Esophagus muscularis mucosa (tissue), 4 donors: ENCODE measurements around the gene HSD3B1. TPM values are rescaled to one million over a fixed set of nuclear protein-coding genes. Genes with fewer than 3 reads are reported as not detected.

Experiments
- DNase-seq: peaks from one replicate; pipeline ENCODE4 v3.0.0-alpha.2; 2017; ENCODE audit errors: extremely low spot score
- H3K27ac ChIP-seq, 4 donors: fragments of 200-600 bp; sonication (generic); replicated peaks in 1 of 4; 1 replicate in 3 of 4; 2 replicates in 1 of 4; pipeline ENCODE4 v1.5.1; 2016 to 2019; ENCODE audit warnings: mild to moderate bottlenecking in 1 of 4
- H3K27me3 ChIP-seq, 4 donors: fragments of 200-600 bp; sonication (generic); one replicate each; pipeline versions ENCODE4 v1.5.1 to v1.6.0; 2016 to 2019
- H3K36me3 ChIP-seq, 4 donors: fragments of 200-600 bp; sonication (generic); one replicate each; pipeline ENCODE4 v1.5.1; 2016 to 2019
- H3K4me1 ChIP-seq, 4 donors: fragments of 200-600 bp; sonication (generic); one replicate each; pipeline ENCODE4 v1.5.1; 2016 to 2019
- H3K4me3 ChIP-seq, 4 donors: fragments of 200-600 bp; sonication (generic); 1 replicate in 2 of 4; 2 replicates in 2 of 4; pipeline ENCODE4 v1.5.1; 2016 to 2019; ENCODE audit warnings: mild to moderate bottlenecking in 4 of 4, moderate library complexity in 1 of 4
- H3K9me3 ChIP-seq, 4 donors: fragments of 200-600 bp; sonication (generic); 1 replicate in 3 of 4; 2 replicates in 1 of 4; pipeline ENCODE4 v1.5.1; 2016 to 2019
- EP300 ChIP-seq: sonication (generic); formaldehyde crosslinking; IDR thresholded peaks from one replicate; pipeline ENCODE4 v1.6.1; 2017; ENCODE audit warnings: antibody characterized with exemption
- POLR2A ChIP-seq: fragments of 450-650 bp; IDR thresholded peaks from one replicate; pipeline ENCODE4 v1.6.1; 2017; ENCODE audit warnings: antibody characterized with exemption, moderate library complexity, mild to moderate bottlenecking, low read depth
- POLR2AphosphoS5 ChIP-seq, 2 donors: sonication (generic); formaldehyde crosslinking; IDR thresholded peaks; one replicate each; pipeline ENCODE4 v1.6.1; 2017; ENCODE audit warnings: antibody characterized with exemption in 2 of 2
- WGBS: methylation state at CpG from one replicate; pipeline ENCODE4 v1.1.5; 2018; 5-methylcytosine and 5-hydroxymethylcytosine counted together
- intact Hi-C: fragments of 100-400 bp; cut with DNase I; formaldehyde crosslinking; loops from one replicate; pipeline ENCODE4 v1.15.1; 2023
- total RNA-seq, 4 donors: library from RNA; depleted of rRNA; stranded (reverse); fragments of >200 nt; gene quantifications; one replicate each; pipeline versions ENCODE4 v1.1.0 to v1.2.1, GENCODE V29; 2016
- TF ChIP-seq, protein P1 (sequence below), 3 experiments: fragments of 200-600 bp in 2 of 3; fragments of 450-650 bp in 1 of 3; sonication (generic) in 2 of 3; IDR thresholded peaks; one replicate each; pipeline ENCODE4 v1.5.1; 2017 to 2019; ENCODE audit warnings: antibody characterized with exemption in 3 of 3, mild to moderate bottlenecking in 2 of 3, moderate library complexity in 1 of 3

Gene HSD3B1
- total RNA-seq, 4 donors from 2014 or later = not detected

GRCh38 chr1:119531606-119532323, 24.8 kb downstream of the HSD3B1 start:
- Histone ChIP-seq H3K9me3 (peaks cover 0 to 10% (median 5%) of the 10 kb centered on the region in 4 donors), H3K27me3 (no peaks in the 10 kb centered on the region), H3K27ac (no peak overlapping the region), H3K36me3 (no peaks in the 10 kb centered on the region), H3K4me3 (no peak overlapping the region), H3K4me1 (no peaks in the 10 kb centered on the region)
- TF ChIP-seq POLR2A (no peak), POLR2AphosphoS5 (IDR thresholded peaks at IDR 0.05) (no peak), EP300 (no peak)
- TF ChIP-seq, protein P1, sequence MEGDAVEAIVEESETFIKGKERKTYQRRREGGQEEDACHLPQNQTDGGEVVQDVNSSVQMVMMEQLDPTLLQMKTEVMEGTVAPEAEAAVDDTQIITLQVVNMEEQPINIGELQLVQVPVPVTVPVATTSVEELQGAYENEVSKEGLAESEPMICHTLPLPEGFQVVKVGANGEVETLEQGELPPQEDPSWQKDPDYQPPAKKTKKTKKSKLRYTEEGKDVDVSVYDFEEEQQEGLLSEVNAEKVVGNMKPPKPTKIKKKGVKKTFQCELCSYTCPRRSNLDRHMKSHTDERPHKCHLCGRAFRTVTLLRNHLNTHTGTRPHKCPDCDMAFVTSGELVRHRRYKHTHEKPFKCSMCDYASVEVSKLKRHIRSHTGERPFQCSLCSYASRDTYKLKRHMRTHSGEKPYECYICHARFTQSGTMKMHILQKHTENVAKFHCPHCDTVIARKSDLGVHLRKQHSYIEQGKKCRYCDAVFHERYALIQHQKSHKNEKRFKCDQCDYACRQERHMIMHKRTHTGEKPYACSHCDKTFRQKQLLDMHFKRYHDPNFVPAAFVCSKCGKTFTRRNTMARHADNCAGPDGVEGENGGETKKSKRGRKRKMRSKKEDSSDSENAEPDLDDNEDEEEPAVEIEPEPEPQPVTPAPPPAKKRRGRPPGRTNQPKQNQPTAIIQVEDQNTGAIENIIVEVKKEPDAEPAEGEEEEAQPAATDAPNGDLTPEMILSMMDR (IDR thresholded peaks at IDR 0.05) = no peak
- intact Hi-C loops = no loop called here
- 83% methylated on average over 2 of the region's 2 CpGs for WGBS
- DNase-seq = no peak

GRCh38 chr1:119532324-119532910, 25.4 kb downstream of the HSD3B1 start:
- Histone ChIP-seq H3K9me3 (peaks cover 0 to 10% (median 4%) of the 10 kb centered on the region in 4 donors), H3K4me1 (no peaks in the 10 kb centered on the region), H3K36me3 (no peaks in the 10 kb centered on the region), H3K27ac (no peak overlapping the region), H3K4me3 (no peak overlapping the region), H3K27me3 (no peaks in the 10 kb centered on the region)
- no peak for DNase-seq
- WGBS = 82% methylated on average over 5 of the region's 5 CpGs
- intact Hi-C loops = no loop called here
- TF ChIP-seq POLR2A (no peak), POLR2AphosphoS5 (IDR thresholded peaks at IDR 0.05) (no peak), EP300 (no peak)
- TF ChIP-seq, protein P1 (IDR thresholded peaks at IDR 0.05) = no peak

- DNase-seq = no peak
- H3K27ac ChIP-seq = no peak overlapping the region
- intact Hi-C loops = no loop called here
- TF ChIP-seq EP300 = no peak
- TF ChIP-seq POLR2A = no peak
- no peak for TF ChIP-seq POLR2AphosphoS5 (IDR thresholded peaks at IDR 0.05)
- TF ChIP-seq, protein P1 (IDR thresholded peaks at IDR 0.05) = no peak
- 62% methylated on average over 1 of the region's 1 CpG for WGBS
- peaks cover 0 to 10% (median 4%) of the 10 kb centered on the region in 4 donors for H3K9me3 ChIP-seq
- H3K27me3 ChIP-seq = no peaks in the 10 kb centered on the region
- H3K36me3 ChIP-seq = no peaks in the 10 kb centered on the region
- H3K4me3 ChIP-seq = no peak overlapping the region
- no peaks in the 10 kb centered on the region for H3K4me1 ChIP-seq
These were observed 28.4 kb downstream of the HSD3B1 start for GRCh38 chr1:119535381-119535780.

GRCh38 chr1:119537966-119538365, 31.0 kb downstream of the HSD3B1 start:
- intact Hi-C loops = no loop called here
- no peak for DNase-seq
- 88% methylated on average over 3 of the region's 3 CpGs for WGBS
- no peaks in the 10 kb centered on the region for H3K9me3 ChIP-seq
- H3K36me3 ChIP-seq = no peaks in the 10 kb centered on the region
- TF ChIP-seq POLR2AphosphoS5 (IDR thresholded peaks at IDR 0.05) = no peak
- TF ChIP-seq POLR2A = no peak
- TF ChIP-seq EP300 = no peak
- no peaks in the 10 kb centered on the region for H3K27me3 ChIP-seq
- no peak overlapping the region for H3K4me3 ChIP-seq
- H3K27ac ChIP-seq = no peak overlapping the region
- H3K4me1 ChIP-seq = no peaks in the 10 kb centered on the region

- DNase-seq = no peak
- H3K27me3 ChIP-seq = no peaks in the 10 kb centered on the region
- no peak overlapping the region for H3K27ac ChIP-seq
- no peak overlapping the region for H3K4me3 ChIP-seq
- no peaks in the 10 kb centered on the region for H3K36me3 ChIP-seq
- TF ChIP-seq POLR2A = no peak
- no peak for TF ChIP-seq POLR2AphosphoS5 (IDR thresholded peaks at IDR 0.05)
- no peak for TF ChIP-seq EP300
- TF ChIP-seq, protein P1 (IDR thresholded peaks at IDR 0.05) = no peak
- H3K4me1 ChIP-seq = no peaks in the 10 kb centered on the region
- intact Hi-C loops = no loop called here
- no peaks in the 10 kb centered on the region for H3K9me3 ChIP-seq
These were observed 32.6 kb downstream of the HSD3B1 start for GRCh38 chr1:119539636-119540035.
